ENCODE results near the gene PDE6G.
A peak's percentile ranks its signal among the peaks of the same experiment; 100 is the strongest.
"Not testable (repeated sequence)": the region's sequence is repeated elsewhere in the genome, so short reads cannot be mapped to it uniquely, and the experiment has no call there.

Gene PDE6G

DNA sequence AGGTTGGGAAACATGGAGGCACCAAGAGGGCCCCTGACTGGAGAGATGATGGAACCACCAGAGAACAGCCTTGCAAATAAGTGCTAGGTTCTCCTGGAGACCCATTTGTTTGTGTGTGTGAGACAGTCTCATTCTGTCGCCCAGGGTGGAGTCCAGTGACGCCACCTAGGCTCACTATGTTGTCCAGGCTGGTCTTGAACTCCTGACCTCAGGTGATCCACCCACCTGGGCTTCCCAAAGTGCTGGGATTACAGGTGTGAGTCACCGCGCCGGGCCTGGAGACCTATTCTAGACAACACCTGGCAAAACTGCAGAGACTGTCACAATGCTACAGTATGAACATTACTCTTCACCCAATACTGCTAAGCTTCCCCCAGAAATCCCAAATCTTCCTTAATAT, 20.9 kb downstream of the PDE6G start:
- no peak for DNase-seq (ENCODE audit: low spot score)

DNA sequence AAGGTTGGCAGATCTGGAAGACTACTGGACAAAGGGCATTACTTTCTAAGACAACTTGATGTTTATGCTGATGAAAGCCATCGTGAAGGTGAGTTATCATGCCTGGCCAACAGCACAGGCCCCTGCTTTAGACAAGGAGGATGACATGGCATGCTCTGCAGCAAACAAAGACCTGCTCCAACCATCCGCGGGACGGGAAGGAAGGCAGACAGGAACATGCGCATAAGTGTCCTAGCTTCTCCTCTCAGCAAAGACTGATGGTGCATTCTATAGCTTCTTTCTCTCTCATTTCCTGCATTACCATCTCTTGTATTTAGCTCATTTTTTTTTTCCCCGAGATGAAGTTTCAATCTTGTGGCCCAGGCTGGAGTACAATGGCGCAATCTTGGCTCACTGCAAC, 24.9 kb downstream of the PDE6G start:
- DNase-seq (ENCODE audit: low spot score) = no peak

DNA sequence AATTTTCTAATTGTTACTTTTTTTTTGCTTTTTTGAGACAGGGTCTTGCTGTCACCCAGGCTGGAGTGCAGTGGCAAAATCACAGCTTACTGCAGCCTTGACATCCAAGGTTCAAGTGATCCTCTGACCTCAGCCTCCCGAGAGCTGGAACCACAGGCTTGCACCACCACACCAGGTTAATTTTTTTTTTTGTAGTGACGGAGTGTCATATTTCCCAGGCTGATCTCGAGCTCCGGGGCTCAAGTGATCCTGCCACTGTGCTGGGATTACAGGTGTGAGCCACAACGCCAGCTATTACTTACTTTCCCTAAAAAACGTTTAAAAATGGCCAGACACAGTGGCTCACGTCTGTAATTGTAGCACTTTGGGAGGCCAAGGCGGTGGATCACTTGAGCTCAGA, 26.1 kb downstream of the PDE6G start:
- DNase-seq (ENCODE audit: low spot score) = no peak

DNA sequence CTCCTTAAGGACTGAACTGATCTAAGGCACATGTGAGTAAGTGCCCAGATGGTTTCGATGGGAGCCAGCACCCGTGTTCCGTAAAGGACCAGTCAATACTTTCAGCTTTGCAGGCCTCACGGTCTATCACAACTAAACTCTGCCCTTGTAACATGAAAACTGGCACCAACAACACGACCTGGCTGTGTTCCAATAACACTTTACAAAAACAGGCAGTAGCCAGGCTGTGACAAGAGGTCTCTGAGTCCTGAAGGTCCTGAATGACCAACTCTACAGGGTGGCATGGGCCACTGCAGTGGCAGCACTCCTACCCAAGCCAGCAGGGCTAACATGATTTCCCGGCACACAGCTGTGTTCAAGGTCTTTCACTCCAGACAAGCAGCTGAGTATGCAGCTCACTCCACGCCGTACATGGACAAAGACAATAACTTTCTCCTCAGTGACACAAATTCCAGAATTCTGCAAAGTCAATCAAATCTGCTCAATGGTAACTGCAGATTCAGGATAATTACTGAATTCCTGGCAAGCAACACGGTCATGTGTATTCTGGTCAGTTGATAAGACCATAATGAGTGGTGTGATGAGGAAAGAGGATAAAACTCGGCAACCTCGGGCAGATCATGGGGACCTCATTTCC, 34.7 kb downstream of the PDE6G start:
- DNase-seq (ENCODE audit: low spot score) = no peak

DNA sequence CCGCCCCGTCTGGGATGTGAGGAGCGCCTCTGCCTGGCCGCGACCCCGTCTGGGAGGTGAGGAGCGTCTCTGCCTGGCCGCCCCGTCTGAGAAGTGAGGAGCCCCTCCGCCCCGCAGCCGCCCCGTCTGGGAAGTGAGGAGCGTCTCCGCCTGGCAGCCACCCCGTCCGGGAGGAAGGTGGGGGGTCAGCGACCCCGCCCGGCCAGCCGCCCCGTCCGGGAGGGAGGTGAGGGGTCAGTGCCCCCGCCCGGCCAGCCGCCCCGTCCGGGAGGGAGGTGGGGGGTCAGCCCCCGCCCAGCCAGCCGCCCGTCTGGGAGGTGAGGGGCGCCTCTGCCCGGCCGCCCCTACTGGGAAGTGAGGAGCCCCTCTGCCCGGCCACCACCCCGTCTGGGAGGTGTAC, 38.0 kb downstream of the PDE6G start:
- not testable (repeated sequence) for DNase-seq (ENCODE audit: low spot score)

DNA sequence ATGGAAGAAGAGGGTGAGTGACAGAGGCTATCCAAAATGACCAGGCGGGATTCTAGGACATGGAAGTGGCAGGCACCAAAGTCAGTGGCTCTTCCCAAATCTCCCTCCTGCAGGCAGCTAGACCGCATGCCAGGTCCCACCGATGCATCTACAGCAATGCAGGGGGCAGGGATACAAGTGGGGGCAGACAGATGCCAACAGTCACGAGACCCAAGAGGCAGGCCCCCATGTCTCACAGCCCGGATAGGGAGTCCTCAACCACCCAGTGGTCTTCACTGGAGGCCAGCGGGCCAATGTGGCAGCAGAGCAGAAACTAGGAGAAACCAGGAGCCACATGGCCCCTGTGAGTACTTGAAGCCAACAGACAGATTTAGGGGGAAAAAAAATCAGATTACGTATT, 39.5 kb downstream of the PDE6G start:
- no peak for DNase-seq (ENCODE audit: low spot score)

DNA sequence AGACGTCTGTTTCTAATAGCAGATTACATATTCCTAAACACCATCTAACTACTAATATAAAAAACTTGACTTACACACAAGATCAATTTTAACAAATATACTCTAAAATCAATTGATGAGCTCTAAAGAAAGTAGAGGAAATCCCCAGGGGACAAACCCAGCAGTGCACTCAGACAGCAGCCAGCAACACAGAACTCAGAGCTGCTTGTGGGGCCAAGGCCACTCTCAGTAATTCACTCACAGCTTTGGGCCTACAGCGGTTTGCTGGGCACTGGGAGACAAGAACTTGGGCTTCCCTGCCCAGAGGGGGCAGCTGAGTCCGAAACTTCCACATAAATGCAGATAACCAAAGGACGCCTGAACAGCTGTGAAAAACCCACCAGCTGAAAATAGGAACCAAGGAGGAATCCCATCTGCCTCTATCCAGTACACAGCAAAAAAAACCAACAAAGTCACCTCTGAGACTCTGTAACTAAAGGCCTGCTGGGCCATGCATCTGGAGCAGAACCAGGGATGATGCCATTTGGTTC, 40.9 kb downstream of the PDE6G start:
- no peak for DNase-seq (ENCODE audit: low spot score)

DNA sequence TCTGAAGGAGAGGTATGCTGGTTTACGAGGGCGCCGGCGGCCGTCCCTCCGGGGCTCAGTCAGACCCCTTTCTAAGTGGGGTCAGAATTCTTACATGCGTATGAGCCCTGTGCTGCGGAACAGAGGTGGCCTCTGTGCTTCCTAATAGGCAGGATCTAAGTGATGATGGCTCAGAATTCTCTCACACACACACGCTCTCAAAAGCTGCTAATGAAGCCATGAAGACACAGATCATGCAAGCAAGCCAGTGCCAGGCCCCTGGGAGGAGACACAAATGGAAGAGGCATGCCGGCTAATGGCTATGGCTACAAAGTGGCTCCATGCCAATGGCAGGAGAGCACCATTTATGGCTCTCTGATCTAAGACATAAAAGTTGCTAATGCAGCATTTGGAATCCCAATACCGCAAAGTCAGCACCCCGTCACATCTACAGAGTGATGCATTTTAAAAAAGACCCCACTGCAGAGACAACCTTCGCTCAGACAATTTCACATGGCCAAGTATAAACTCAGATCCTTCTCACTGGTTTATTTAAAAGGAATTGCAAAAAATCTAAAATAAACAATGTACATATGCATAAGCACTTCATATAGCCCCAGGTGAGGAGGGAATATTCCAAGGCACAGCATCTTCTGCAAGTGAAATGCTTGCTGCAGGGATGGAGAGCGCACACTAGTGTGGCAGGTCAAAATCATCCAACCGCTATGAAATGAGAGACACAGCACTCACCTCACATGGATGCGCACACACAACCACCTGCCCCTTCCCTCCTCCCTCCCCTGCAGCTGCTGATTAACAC, 44.0 kb downstream of the PDE6G start:
- no peak for DNase-seq (ENCODE audit: low spot score)

DNA sequence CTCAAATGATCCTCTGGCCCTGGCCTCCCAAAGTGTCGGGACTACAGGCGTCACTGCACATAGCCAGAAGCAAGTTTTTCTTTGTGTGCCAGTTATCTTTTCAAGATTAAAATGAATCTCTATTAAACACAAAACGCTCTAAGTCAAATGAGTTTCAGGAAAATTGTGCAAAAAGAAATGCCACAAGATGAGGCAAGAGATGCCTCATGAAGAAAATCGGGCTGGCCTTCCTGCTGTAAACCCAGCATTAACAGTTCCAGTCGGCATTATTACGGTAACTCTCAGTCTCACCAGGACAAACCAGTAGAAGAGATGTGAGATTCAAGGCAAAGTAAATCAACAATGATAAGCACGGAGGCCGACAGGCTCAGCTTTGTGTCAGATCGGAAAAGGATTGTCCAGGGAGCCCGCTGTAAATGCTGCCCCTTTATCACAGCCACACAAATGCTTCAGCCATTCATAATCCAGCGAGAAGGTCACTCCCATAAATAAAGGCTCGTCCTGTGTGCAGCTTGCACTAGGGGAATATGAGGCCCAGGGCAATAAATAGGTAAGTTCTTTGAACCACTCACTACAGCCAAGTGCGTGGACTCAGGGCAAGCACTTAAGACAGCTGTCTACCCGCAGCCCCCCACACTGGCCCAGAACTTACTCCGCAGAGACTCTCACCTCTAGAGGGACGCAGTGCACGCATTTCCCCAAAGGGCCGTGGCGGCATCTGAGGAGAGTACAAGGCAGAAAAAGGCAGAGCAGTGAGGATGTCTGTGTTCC, 46.6 kb downstream of the PDE6G start:
- no peak for DNase-seq (ENCODE audit: low spot score)

DNA sequence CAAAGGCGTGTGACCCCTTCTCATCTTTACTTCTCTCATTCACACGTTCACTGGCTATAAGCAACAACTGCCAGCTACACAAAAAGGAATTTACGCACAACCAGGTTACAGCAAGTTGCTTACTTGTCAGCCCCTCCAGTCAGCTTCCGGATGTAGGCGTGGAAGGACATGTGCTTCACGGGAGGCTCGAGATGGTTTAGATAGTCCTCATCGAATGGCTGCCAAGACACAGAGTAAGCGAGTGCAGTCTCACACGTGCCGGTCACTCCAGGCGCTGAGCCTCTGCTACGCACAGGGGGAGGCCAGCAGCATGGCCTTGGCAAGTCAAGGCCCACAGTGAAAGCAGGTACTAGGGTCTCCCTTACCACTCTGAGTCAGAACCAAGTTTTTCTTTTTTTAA, 47.7 kb downstream of the PDE6G start:
- DNase-seq (ENCODE audit: low spot score) = no peak

DNA sequence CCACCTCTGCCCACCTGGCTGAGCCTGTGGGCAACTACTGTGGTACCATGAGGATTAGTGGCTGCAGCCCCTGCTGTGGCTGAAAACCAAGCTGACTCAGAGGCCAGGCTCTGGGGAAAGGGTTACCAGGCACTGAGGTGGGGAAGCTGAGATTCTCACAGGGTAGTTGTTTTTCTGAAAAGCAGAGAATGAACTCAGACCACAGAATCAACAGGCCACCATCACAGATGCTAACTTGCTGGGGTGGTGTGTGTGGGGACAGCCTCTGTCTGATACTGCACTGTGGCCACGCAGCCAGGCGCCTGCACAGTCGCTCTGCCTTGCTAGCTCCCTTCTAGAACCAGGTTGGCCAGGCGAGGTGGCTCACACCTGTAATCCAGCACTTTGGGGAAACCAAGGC, 48.3 kb downstream of the PDE6G start:
- peak; percentile 10 for DNase-seq (ENCODE audit: low spot score)

DNA sequence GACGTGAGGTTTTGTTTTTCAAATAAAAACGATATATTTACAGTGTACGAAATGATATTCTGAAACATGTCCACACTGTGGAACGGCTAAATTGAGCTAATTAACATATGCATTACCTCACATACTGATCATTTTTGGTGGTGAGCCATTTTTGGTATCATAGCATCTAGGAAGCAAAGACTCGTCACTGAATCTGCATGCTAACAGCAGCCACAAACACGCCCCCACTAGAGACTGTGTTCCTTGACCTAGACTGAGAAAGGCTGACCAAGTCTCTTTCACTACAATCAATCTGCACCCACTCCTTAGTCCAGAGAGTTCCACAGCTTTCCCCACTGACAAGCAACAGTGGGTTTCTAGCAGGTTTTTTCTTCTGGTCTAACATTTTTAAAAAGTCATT, 48.9 kb downstream of the PDE6G start:
- no peak for DNase-seq (ENCODE audit: low spot score)

DNA sequence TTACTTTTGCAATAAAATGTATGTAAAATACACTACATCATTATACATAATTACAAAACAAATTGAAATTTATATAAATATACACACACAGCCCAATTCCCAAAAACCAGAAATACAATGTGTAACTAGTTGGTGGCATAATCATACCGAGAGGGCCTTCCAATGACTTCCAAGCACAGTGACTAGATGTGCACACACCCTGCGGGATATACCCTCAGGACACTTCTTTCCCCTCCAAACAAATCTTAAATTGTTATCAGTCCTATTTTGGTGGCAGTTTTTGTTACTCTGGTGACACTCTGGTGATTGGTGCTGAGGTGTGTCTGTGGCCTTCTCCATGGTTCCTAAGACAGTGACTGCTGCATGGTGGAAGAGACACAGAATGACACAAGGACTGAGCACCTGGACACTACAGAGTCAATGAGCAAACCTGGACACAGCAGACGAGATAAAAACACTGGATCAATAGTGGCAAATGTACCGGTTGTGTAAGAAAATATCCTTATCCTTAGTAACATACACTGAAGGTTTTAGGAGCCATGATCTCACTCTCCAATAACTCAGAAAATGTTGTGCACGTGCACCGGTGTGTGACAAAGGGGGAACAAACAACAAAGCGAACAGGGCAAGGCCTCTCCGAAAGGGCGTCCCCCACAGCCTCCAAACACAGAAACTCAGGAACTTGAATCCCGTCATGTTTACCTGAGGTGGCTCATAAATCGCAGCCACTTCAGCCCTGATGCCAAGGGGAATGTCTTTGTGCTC, 52.3 kb downstream of the PDE6G start:
- no peak for DNase-seq (ENCODE audit: low spot score)

DNA sequence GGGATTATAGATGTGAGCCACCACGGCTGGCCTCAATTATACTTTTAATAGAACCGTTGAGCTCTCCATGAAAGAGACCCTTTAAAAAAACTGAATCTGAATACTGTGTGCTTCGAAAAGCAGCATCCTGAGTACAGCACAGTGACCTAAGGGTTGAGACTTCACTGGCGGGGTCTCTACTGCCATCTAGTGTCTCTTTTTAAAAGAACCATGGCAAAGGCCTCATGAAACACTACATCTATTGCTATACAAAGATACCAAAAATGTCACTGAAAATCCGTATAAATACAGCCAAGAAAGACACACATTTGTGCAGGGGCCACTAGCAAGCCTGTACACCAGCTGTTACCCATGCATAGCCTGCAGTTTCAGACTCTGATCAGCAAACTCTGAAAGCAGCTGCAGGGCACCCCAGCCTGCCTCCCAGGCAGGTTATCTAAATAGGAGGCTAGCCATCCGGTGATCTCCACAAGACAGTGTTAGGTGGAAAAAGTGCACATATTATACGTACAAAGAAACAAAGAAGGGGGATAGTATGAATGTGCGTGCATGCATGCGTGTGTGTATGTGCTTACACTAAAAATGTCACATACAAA, 54.7 kb downstream of the PDE6G start:
- peak; percentile 68 for DNase-seq (ENCODE audit: low spot score)
